Measurements from ENCODE around the gene PSORS1C1. TPM values are rescaled to one million over a fixed set of nuclear protein-coding genes. Genes with fewer than 3 reads are reported as not detected.

Gene PSORS1C1
- total and polyA plus RNA-seq, 2 of the 4 experiments (the other 2 are of a cell fraction) = 0.36 to 1.1 TPM

DNA sequence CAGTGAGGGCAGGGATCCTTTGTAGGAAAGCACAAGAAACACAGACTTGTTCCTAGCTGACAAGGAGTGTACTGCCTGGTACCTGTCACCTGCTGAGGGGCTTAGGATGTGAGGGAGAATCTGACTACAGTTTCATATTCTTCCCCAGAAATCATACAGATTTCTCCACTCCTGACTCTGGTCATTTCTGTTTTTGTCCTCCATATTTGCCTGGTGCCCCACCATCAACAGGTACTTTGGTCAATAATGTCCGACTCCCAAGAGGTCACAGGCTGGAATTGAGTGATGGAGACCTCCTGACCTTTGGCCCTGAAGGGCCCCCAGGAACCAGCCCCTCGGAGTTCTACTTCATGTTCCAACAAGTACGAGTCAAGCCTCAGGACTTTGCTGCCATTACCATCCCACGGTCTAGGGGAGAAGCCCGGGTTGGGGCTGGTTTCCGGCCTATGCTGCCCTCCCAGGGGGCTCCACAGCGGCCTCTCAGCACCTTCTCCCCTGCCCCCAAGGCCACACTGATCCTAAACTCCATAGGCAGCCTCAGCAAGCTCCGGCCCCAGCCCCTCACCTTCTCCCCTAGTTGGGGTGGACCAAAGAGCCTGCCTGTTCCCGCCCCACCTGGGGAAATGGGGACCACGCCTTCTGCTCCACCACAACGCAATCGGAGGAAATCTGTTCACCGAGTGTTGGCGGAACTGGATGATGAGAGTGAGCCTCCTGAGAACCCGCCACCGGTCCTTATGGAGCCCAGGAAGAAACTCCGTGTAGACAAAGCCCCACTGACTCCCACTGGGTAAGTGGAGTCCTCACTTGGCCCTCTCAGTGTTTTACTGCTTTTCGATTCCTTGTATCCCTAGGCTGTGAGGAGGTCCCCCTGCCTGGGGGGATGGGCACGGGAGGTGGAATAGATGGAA lies 46.9 kb downstream of the PSORS1C1 start:
- H2BK15ac ChIP-seq (ENCODE audit: low read depth, low read length) = no peak overlapping the region
- WGBS, 2 experiments (ENCODE audit: extremely low coverage in 2 of 2, insufficient read length in 1 of 2) = 92% methylated on average over 4 of the region's 19 CpGs; no CpG with 5 or more reads in 1 of the 2 experiments
- H3K4me2 ChIP-seq (ENCODE audit: low read depth, low read length) = no peak overlapping the region
- H4K8ac ChIP-seq (ENCODE audit: low read depth in 2 of 2, low read length in 2 of 2) = no peak overlapping the region
- H3K56ac ChIP-seq (ENCODE audit: extremely low read depth, insufficient read depth, low read length) = no peak overlapping the region
- no peak overlapping the region for H2AFZ ChIP-seq (replicated peaks; ENCODE audit: low read length, poor library complexity)
- no peak overlapping the region for H2BK120ac ChIP-seq (ENCODE audit: low read depth, low read length)
- no peak overlapping the region for H2BK5ac ChIP-seq (ENCODE audit: low read depth, low read length, poor library complexity, severe bottlenecking)
- no peaks in the 10 kb centered on the region for H3K27me3 ChIP-seq (ENCODE audit: control insufficient read depth, insufficient read depth, low read length)
- no peak overlapping the region for H3K27ac ChIP-seq (ENCODE audit: insufficient read depth, low read length)
- H2AK5ac ChIP-seq (ENCODE audit: low read depth, low read length) = no peak overlapping the region
- H3K4ac ChIP-seq (ENCODE audit: low read depth, low read length) = no peak overlapping the region
- ChIA-PET CTCF (no interaction called here), POLR2A (ENCODE audit: unreplicated experiment) (no interaction called here)
- H3K18ac ChIP-seq (ENCODE audit: low read depth, low read length) = no peak overlapping the region
- no peak overlapping the region for H3K9ac ChIP-seq (ENCODE audit: low read depth, low read length)
- intact Hi-C loops (cut with micrococcal nuclease) (no loop called here), dilution Hi-C loops (cut with HindIII; ENCODE audit: low sequenced_read_pairs, unreplicated experiment) (no loop called here), in situ Hi-C loops (cut with MboI; ENCODE audit: low sequenced_read_pairs) (no loop called here)
- no peak overlapping the region for H2BK20ac ChIP-seq (ENCODE audit: low read depth, low read length)
- BruUV-seq (replicated peaks) = no TSS peak
- peak overlapping the region; percentile 82; the same call in 1 of the 2 replicates for H3K23ac ChIP-seq (ENCODE audit: low read depth, low read length)
- DNase-seq = no peak
- H4K20me1 ChIP-seq (ENCODE audit: insufficient read depth, low read length) = peaks cover 4% of the 10 kb centered on the region
- no peaks in the 10 kb centered on the region; the same call in 1 of the 2 replicates for H3K36me3 ChIP-seq (ENCODE audit: control insufficient read depth, insufficient read depth, low read length)
- H3K9me1 ChIP-seq (ENCODE audit: insufficient read depth, low read length) = peaks cover 13% of the 10 kb centered on the region
- H3K4me3 ChIP-seq (ENCODE audit: insufficient read depth, low read depth, low read length) = no peak overlapping the region
- no peak for ATAC-seq (ENCODE audit: low read depth)
- H2AK9ac ChIP-seq (replicated peaks; ENCODE audit: low read depth, low read length, poor library complexity) = peak overlapping the region; percentile 32
- H3K9me3 ChIP-seq (ENCODE audit: control insufficient read depth, insufficient read depth, low read length) = no peaks in the 10 kb centered on the region
- no peak for TF ChIP-seq BHLHE40 (IDR thresholded peaks at IDR 0.05; ENCODE audit: low read depth, low read length)
- TF ChIP-seq RAD21 (IDR thresholded peaks at IDR 0.05; ENCODE audit: low read length) = no peak
- TF ChIP-seq MAZ (IDR thresholded peaks at IDR 0.05; ENCODE audit: borderline replicate concordance, low read depth, low read length) = no peak
- TF ChIP-seq RFX5 (IDR thresholded peaks at IDR 0.05; ENCODE audit: low read depth, low read length) = no peak
- TF ChIP-seq, protein P1, sequence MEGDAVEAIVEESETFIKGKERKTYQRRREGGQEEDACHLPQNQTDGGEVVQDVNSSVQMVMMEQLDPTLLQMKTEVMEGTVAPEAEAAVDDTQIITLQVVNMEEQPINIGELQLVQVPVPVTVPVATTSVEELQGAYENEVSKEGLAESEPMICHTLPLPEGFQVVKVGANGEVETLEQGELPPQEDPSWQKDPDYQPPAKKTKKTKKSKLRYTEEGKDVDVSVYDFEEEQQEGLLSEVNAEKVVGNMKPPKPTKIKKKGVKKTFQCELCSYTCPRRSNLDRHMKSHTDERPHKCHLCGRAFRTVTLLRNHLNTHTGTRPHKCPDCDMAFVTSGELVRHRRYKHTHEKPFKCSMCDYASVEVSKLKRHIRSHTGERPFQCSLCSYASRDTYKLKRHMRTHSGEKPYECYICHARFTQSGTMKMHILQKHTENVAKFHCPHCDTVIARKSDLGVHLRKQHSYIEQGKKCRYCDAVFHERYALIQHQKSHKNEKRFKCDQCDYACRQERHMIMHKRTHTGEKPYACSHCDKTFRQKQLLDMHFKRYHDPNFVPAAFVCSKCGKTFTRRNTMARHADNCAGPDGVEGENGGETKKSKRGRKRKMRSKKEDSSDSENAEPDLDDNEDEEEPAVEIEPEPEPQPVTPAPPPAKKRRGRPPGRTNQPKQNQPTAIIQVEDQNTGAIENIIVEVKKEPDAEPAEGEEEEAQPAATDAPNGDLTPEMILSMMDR (conservative IDR thresholded peaks at IDR 0.05; ENCODE audit: low read depth, low read length) = no peak
- H3K79me1 ChIP-seq (ENCODE audit: low read depth in 1 of 2, low read length in 2 of 2) = peaks cover 14 to 49% of the 10 kb centered on the region in 2 experiments
- H4K91ac ChIP-seq (ENCODE audit: insufficient read depth, low read depth, low read length) = no peak overlapping the region
- peaks cover 10% of the 10 kb centered on the region for H3K4me1 ChIP-seq (ENCODE audit: control insufficient read depth, insufficient read depth, low read length)
- H4K5ac ChIP-seq (ENCODE audit: low read depth, low read length) = no peak overlapping the region
- H3K14ac ChIP-seq (replicated peaks; ENCODE audit: low read depth, low read length) = no peak overlapping the region
